ENCODE data around the gene HBA1.
"Not testable (repeated sequence)": the region's sequence is repeated elsewhere in the genome, so short reads cannot be mapped to it uniquely, and the experiment has no call there.

HBA1 gene

GRCh38 chr16:211631-212180 lies 35.2 kb downstream of the HBA1 start:
- DNase-seq: not testable (repeated sequence)

DNA sequence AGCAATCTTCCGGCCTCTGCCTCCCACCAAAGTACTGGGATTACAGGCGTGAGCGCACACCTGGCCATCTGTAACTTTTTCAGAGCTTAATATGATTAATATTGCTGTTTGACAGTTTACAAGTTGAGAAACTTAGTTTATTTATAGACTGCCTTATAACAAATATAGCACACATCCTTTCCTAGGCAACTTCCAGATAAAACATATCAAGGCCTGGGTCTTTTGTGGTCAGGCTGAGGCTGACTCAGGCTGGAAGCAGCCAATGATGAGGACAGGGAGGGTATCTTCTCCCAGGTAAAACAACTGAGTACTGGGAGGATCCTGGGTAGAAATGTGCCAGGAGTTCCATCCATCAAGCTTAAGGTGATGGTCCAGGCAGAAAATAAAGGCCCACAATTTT lies 36.5 kb downstream of the HBA1 start:
- no peak for DNase-seq

GRCh38 chr16:220021-220420 lies 43.5 kb downstream of the HBA1 start:
- no peak for DNase-seq

All from CD4-positive, alpha-beta T cell treated with Interleukin-4 for 1 hour (primary cell).